HG02571 (cell line): ENCODE data around the gene E2F7.
"Not testable (repeated sequence)": the region's sequence is repeated elsewhere in the genome, so short reads cannot be mapped to it uniquely, and the experiment has no call there.

Source experiments
- ATAC-seq: cut with Tn5 transposase; IDR thresholded peaks from one replicate; pipeline ENCODE4 v1.9.1; 2021; ENCODE audit warnings: mild to moderate bottlenecking, moderate library complexity; ENCODE audit not compliant: unreplicated experiment

E2F7 gene, protein sequence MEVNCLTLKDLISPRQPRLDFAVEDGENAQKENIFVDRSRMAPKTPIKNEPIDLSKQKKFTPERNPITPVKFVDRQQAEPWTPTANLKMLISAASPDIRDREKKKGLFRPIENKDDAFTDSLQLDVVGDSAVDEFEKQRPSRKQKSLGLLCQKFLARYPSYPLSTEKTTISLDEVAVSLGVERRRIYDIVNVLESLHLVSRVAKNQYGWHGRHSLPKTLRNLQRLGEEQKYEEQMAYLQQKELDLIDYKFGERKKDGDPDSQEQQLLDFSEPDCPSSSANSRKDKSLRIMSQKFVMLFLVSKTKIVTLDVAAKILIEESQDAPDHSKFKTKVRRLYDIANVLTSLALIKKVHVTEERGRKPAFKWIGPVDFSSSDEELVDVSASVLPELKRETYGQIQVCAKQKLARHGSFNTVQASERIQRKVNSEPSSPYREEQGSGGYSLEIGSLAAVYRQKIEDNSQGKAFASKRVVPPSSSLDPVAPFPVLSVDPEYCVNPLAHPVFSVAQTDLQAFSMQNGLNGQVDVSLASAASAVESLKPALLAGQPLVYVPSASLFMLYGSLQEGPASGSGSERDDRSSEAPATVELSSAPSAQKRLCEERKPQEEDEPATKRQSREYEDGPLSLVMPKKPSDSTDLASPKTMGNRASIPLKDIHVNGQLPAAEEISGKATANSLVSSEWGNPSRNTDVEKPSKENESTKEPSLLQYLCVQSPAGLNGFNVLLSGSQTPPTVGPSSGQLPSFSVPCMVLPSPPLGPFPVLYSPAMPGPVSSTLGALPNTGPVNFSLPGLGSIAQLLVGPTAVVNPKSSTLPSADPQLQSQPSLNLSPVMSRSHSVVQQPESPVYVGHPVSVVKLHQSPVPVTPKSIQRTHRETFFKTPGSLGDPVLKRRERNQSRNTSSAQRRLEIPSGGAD

DNA sequence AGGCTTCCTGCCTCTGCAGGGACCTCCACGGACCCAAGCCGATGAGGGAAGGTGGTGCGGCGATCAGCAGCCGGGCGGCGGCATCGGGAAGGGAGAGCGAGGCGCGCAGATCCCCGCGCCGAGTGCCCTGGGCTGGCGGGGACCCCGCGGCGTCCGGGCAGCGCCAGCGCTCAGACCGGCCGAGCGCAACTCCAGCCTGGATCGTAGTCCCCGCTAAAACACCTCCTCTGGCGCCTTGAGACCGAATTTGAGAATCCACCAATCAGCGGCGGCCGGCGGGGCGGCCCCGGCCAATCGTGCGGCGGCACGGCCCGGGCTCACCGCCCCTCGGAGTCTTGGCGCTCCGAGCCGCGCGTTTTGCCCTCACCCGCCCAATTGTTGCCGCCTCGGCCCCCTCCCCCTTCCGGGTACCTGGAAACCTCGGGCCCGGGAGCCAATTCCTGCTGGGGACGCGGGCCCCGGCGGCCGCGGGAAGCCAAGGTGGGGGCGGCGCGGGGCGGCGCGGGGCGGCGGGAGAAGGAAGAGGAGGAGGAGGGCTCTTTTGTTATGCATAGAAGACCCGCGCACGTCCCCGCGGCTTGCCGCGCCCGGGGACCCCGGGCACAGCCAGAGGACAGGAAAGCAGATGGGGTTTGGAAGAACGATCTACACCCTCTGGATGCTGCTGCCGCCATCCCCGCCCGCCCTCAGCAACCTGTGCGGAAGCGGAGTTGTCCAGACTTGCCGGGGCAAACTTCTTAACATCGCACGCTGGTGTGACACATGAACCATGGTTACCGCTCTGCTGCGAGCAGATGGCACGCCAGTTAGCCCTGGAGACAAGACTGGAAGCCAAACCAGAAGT lies at the start of gene E2F7:
Gene E2F7, minus strand, starts transcription at position 209 of the 844 bp plus-strand sequence. CDS start 934 bp downstream, outside the sequence.
- peak; percentile 69 for ATAC-seq

DNA sequence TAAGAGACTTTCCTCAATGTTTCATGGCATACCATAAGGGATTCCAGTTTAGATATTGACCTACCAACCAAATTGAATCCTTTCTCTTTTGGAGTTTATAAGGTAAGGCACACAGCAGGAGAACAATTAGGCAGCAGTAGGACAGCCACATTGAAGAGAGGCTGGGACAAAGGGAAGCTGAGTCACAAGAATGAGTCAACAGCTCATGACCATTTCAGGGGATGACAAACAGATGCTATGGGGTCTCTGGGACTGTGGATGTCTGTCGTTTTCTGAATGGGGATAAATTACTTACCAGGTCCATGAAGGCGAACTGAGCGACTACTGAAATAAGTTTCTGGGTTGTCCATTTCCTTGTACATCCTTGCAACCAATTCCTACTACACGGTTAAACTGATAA lies 48.6 kb upstream of the E2F7 start:
- ATAC-seq: no peak

DNA sequence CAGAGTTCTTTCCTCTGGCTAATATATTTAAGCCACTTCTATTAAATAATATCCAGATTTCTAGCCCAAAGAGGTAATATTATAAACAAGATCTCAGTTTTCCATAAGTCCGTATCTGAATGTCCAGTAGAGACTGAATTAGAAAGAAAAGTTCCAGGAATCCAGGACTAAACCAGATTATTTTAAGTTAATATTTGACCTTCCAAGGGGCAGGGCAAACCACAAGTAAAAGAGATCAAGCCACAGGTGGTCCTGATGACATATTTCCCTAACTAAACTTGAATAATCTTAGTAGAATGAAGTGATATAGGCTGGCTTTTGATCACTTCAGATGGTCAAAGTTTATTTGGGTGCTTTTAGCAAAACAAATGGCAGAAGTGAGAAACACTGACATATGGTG lies 43.3 kb upstream of the E2F7 start:
- ATAC-seq: no peak

DNA sequence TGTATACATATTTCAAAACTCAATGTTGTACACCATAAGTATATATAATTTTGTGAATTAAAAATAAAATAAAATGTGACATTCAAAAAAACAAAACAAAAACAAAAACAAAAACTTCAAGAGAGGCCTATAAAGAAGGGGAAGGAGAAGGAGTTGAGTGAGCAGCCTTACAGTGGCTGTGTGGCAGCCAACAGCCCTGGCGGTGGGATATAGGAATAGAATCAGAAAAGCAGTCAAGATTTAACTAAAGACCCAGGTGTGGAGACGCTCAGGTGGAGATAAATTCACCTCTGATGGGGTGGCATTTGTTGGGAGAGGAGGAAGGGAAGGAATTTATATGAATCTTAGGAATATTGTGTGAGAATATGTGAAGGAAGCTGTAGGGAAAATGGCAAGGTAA lies 41.8 kb upstream of the E2F7 start:
- no peak for ATAC-seq

DNA sequence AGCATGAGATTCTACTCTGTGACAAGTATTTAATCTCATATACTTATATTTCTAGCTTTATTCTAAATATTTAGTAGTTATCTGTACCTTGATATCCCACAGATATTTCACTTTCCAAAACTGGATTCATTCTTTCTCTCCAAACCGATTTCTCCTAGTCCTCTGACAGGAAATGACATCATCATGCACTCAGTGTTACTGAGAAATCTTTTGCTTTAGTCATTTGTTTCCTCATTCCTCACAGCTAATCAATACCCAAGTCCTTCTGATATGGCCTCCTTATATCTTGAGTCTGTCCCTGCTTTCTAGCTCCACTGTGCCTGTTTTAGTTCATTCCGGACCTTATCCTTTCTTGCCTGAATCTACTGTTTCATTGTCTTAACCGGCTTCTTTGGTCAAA lies 39.4 kb upstream of the E2F7 start:
- ATAC-seq: no peak

DNA sequence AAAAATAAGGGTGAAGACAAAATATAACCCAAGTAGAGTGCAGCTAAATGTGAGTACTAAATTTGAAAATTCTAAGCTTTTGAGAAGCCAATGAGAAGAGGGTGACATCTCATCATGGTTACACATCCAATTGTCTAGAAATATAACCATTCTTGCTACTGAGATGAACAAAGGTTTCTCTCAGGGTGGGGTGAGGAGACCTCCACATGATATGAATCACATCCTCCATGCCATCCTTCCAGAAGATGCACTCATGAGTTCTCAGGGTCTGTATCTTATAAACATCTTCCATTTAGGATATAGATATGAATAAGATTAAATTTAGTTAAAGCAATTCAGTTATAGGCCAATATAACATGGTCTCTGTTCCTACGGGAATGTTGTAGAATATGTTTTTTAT lies 38.9 kb upstream of the E2F7 start:
- ATAC-seq: no peak

DNA sequence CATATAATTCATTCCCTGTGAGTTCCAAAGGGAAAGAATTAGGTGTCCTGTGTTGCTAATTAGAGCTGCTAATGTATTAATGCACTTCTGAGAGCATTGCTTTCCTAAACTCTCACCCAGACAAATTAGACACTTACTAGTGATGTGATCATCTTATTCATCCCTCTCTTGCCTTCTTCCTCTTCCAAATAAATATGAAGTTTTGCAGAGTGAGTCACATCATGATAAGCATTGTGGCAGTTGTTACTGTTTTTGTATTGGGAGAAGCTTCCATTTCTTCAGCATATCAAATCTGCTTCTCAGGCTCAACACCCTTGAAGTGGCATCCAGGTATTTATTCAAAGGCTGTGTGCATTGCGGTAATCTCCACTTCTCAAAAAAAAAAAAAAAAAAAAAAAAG lies 37.3 kb upstream of the E2F7 start:
- ATAC-seq: no peak

DNA sequence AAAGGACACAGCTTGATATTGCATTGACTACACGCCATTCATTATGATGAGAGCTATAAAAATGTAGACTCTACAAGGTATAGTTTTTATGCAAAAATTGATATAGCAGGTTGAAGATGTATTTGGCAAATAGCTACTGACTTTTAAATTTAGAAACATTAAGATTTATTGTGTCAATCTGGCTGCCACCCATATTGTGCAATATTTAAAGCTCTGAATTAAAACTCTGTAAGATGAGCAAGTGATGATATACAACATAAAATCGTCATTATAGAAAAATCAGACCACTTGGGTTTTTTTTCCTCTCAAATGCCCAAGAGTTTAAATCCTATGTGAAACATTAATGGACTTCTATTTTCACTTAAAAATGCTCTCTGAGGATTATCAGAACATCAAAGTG lies 36.8 kb upstream of the E2F7 start:
- no peak for ATAC-seq

DNA sequence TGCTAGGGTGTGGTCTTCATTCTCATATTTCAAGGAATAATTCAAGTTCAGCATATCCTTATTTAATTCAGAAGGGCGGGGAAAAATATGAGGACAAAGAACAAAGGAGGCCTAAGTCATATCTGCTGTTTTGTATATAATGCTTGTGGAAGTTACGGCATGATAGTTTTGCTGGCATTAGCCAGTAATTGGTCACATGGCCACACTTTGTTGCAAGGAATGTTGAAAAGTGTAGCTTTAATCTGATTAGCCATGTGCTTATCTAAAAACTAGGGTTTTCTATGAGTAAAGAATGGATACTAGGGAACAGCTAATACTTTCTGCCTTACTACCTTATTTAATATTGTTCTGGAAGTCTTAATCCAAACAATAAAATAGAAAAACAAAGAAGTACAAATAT lies 34.4 kb upstream of the E2F7 start:
- no peak for ATAC-seq

DNA sequence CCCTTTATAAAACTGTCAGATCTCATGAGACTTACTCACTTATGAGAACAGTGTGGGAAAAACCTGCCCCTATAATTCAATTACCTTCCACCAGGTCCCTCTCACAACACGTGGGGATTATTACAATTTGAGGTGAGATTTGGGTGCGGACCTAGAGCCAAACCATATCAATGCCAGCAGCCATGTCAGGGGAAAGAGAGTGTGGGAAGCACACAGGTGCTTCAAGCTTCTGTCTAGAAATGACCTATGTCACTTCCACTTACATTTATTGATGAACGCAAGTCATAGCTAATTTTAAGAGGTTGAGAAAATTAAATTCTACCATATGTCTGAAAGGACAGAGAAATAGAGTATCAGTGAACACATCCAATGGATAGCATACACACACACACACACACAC lies 32.5 kb upstream of the E2F7 start:
- ATAC-seq: no peak

DNA sequence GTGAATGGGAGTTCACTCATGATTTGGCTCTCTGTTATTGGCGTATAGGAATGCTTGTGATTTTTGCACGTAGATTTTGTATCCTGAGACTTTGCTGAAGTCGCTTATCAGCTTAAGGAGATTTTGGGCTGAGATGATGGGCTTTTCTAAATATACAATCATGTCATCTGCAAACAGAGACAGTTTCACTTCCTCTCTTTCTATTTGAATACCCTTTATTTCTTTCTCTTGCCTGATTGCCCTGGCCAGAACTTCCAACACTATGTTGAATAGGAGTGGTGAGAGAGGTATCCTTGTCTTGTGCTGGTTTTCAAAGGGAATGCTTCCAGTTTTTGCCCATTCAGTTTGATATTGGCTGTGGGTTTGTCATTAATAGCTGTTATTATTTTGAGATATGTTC lies 26.9 kb upstream of the E2F7 start:
- ATAC-seq: not testable (repeated sequence)

DNA sequence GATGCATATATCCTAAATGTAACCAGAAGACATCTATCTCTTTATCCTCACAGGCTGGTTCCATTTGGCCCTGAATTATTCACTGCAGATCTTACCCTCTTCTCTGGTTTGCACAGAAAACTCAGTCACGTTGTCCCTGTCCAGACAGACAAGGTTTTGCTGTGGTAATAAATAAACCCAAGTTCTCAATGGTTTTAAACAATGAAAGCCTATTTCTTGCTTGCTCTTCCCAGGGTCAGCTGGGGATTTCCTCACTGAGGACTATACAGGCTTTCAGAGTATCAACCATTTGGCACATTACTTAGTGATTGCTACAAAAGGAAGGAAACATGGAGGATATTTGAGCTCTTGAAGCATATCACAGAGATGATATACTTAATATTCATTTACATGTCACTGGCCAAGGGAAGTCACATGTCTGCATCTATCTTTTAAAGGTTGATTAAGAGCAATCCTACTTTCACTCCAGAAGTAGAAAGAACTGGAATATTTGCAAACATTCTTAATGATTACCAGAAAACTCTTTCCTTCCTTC lies 24.4 kb upstream of the E2F7 start:
- no peak for ATAC-seq

DNA sequence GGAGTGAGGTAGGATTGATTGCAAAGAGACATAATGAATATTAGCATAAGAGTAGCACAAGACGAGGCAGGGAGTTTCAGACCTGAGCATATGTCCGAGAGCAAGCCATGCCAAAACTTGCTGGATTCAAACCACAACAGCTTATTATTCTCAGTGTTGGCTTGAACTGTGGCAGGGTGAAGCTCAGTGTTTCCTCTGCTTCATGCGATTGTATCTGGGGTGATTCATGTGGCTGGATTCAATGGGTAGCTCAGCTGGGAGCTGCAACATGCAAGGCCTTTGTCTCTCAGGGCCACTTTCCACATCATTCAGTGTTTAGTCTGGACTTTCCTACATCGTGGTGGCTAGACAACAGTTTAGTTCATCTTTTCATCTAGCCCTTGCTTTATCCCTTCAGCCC lies 22.1 kb upstream of the E2F7 start:
- no peak for ATAC-seq

DNA sequence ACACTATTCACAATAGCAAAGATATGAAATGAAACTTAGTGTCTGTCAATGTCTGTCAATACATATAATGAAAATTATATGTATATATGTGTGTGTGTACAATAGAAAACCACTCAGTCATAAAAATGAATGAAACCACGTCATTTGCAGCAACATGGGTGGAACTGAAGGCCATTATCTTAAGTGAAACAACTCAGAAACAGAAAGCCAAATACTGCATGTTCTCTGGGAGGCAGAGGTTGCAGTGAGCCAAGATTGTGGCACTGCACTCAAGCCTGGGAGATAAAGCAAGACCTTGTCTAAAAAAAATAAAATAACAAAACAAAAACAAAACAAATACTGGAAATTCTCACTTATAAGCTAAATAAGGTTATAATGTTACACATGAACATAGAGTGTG lies 16.7 kb upstream of the E2F7 start:
- no peak for ATAC-seq

DNA sequence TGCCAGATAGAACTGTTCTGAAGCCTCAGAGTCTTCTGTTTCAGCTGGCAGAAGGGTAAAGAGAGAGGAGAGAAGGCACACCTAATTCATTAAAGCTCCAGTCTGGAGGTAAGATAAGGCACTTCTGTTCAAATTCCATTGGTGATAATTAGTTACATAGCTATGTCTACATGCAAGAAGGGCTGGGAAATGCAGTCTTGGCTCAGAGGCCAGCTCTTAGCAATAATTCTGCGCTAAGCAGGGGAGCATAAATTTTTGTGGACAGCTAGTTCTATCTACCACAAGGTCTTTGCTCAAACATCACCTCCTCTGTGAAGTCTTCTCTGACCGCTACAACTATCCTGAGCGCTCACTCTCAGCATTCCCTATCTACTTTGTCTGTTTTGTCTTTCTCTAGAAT lies 14.3 kb upstream of the E2F7 start:
- ATAC-seq: no peak

DNA sequence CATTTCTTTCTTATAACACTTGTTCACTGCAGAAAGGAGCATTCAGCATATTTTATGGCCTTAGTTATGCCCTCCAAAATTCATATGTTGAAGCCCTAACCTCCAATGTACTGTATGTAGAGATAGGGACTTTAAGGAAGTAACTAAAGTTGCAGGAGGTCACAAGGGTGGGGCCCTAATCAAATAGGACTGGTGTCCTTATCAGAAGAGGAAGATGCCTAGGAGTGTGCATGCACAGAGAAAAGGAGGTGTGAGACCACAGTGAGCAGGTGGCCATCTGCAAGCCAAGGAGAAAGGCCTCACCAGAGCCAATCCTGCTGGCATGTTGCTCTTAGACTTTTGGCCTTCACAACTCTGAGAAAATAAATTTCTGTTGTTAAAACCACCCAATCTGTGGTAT lies 12.9 kb upstream of the E2F7 start:
- no peak for ATAC-seq

DNA sequence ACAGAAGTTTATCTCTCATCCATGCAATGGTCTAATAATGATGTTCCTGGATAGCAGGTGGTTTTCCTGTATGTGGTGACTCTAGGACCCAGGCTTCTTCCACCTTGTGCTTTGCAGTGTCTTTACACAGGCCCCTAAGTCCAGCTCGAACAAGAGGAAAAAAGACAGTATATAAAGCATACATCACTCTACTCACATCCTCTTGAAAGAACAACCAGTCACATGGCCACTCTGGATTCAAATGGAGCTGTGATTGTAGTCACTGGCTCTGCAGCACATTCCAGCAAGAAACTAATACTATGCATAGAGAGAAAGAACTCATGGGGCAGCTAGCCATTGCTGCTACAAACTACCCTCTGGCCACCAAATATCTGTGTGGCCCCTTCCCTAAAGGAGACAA lies 11.5 kb upstream of the E2F7 start:
- ATAC-seq: no peak

DNA sequence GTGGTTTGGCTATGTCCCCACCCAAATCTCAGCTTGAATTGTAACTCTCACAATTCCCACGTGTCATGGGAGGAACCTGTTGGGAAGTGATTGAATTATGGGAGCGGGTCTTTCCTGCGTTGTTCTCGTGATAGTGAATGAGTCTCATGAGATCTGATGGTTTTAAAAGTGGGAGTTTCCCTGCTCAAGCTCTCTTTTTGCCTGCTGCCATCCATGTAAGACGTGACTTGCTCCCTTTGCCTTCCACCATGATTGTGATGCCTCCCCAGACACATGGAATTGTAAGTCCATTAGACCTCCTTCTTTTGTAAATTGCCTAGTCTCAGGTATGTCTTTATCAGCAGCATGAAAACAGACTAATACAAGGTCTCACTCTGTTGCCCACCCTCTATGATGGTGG lies 8.5 kb upstream of the E2F7 start:
- ATAC-seq: not testable (repeated sequence)

DNA sequence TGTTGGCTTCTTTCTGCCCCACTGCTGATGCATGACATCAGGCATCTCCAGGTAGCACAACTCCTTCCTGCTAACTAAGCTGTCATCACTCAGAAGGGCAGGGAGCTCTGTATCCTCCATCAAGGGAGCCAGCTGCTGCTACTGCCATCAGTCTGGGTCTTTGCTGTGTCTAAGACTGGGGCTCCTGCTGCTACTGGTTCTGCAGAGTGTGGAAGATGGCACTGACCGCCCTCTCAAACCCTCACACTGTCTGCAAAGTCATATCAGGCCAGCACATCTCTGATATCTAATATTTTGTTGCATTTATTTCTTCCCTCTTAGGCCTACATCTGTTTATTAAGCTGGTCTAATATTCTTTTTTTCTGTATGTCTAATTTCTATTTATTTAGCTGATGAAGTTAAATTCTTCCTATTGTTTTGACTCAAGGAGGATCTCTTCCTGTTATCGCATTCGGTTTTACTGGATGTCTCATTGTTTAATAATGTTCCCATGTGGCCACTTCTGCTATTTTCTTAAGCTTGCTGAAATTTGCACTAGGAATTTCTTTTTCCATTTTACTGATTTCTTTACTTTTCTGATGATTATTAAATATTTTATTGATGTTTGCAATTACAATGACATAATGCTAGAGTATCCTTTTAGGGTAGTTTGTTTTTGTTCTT lies 7.6 kb upstream of the E2F7 start:
- no peak for ATAC-seq

DNA sequence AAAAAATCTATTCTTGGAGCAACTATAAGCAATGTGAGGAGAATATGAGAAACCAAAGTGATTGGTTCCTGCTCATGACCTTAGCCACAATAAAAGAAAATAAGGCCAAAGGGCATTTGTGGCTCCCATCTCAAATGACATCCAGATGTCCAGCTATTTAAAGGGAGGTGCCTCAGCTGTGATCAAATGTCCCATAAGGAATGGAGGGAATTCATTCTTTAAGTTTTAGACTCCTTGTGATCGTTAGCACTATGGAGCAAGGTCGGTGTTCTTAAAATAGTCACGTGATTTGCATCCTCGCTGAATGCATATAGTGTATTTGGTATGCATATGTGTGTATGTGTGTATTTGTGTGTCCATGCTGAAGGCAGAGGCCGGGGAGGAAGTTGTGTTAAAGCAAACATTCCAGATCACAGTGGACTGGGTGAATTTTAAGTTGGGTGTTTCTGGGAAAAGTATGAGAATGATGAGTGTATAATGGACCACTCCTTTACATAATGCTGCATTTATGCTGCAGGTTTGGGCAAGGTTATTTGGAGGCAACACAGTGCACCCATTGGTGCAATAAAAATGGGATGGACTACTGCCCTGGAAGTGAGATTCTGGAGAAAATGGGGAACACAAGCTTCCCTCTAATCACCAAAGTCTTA lies 5.6 kb upstream of the E2F7 start:
- peak; percentile 2 for ATAC-seq
